Measurements from ENCODE around the gene IGF2. TPM values are rescaled to one million over a fixed set of nuclear protein-coding genes. Genes with fewer than 3 reads are reported as not detected.

The IGF2 gene
- total and polyA plus RNA-seq, 3 donors from 2014 or later = 52.3 to 104 (median 69.8) TPM

GRCh38 chr11:2131371-2132236, 7.6 kb downstream of the IGF2 start:
- WGBS, 2 donors = 69 to 79% methylated on average over 17 to 28 of the region's 28 CpGs
- no peaks in the 10 kb centered on the region for H3K27me3 ChIP-seq

GRCh38 chr11:2130881-2131352, 8.3 kb downstream of the IGF2 start:
- no peaks in the 10 kb centered on the region for H3K36me3 ChIP-seq (ENCODE audit: low read depth, missing control alignments)
- 76 to 80% methylated on average over 10 to 18 of the region's 18 CpGs for WGBS, 2 donors
- no peak overlapping the region for H3K27ac ChIP-seq
- DNase-seq = no peak
- H3K4me3 ChIP-seq = no peak overlapping the region
- no peak for TF ChIP-seq POLR2A (IDR thresholded peaks at IDR 0.05)
- TF ChIP-seq, protein P1, sequence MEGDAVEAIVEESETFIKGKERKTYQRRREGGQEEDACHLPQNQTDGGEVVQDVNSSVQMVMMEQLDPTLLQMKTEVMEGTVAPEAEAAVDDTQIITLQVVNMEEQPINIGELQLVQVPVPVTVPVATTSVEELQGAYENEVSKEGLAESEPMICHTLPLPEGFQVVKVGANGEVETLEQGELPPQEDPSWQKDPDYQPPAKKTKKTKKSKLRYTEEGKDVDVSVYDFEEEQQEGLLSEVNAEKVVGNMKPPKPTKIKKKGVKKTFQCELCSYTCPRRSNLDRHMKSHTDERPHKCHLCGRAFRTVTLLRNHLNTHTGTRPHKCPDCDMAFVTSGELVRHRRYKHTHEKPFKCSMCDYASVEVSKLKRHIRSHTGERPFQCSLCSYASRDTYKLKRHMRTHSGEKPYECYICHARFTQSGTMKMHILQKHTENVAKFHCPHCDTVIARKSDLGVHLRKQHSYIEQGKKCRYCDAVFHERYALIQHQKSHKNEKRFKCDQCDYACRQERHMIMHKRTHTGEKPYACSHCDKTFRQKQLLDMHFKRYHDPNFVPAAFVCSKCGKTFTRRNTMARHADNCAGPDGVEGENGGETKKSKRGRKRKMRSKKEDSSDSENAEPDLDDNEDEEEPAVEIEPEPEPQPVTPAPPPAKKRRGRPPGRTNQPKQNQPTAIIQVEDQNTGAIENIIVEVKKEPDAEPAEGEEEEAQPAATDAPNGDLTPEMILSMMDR (IDR thresholded peaks at IDR 0.05) = no peak
- H3K27me3 ChIP-seq = no peaks in the 10 kb centered on the region
- intact Hi-C loops (cut with DNase I; ENCODE audit: low total_unique reads) = no loop called here
- H3K4me1 ChIP-seq = no peaks in the 10 kb centered on the region
- H3K9me3 ChIP-seq = no peaks in the 10 kb centered on the region

More at GRCh38 chr11:2131371-2132236, 7.6 kb downstream of the IGF2 start:
- no peaks in the 10 kb centered on the region for H3K36me3 ChIP-seq (ENCODE audit: low read depth, missing control alignments)
- no peak overlapping the region for H3K4me3 ChIP-seq
- no peak for TF ChIP-seq POLR2A (IDR thresholded peaks at IDR 0.05)
- TF ChIP-seq, protein P1 (IDR thresholded peaks at IDR 0.05) = no peak
- no peaks in the 10 kb centered on the region for H3K9me3 ChIP-seq
- no peak overlapping the region for H3K27ac ChIP-seq
- intact Hi-C loops (cut with DNase I; ENCODE audit: low total_unique reads) = no loop called here
- no peaks in the 10 kb centered on the region for H3K4me1 ChIP-seq
- no peak for DNase-seq

- H3K36me3 ChIP-seq (ENCODE audit: low read depth, missing control alignments) = no peaks in the 10 kb centered on the region
- H3K27me3 ChIP-seq = no peaks in the 10 kb centered on the region
- intact Hi-C loops (cut with DNase I; ENCODE audit: low total_unique reads) = no loop called here
These were observed 9.4 kb downstream of the IGF2 start for GRCh38 chr11:2129699-2130366.

DNA sequence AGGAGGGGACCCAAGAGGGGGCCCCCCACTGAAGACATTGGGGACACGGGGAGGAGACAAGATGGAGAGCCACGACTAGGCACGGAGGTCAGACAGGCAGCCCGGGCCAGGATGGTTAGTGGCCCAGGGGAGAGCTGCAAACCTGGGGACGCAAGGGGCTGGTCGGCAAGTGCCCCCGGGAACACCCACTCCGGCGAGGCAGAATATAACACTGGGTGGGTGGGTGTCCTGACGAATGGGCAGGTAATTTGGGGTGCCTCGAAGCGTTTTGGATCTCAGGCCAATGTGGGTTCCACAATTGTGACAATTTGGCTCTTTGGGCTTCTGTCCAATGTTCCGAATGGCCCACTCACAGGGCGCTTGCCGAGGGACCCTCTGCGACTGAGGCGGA, 9.9 kb downstream of the IGF2 start:
- no peaks in the 10 kb centered on the region for H3K9me3 ChIP-seq
- no peak for DNase-seq
- 89 to 90% methylated on average over 15 to 17 of the region's 17 CpGs for WGBS, 2 donors
- TF ChIP-seq POLR2A (IDR thresholded peaks at IDR 0.05) = no peak
- TF ChIP-seq, protein P1 (IDR thresholded peaks at IDR 0.05) = no peak
- no peak overlapping the region for H3K4me3 ChIP-seq
- no peaks in the 10 kb centered on the region for H3K36me3 ChIP-seq (ENCODE audit: low read depth, missing control alignments)
- no peaks in the 10 kb centered on the region for H3K27me3 ChIP-seq
- H3K4me1 ChIP-seq = no peaks in the 10 kb centered on the region
- H3K27ac ChIP-seq = no peak overlapping the region
- intact Hi-C loops (cut with DNase I; ENCODE audit: low total_unique reads) = no loop called here

More at GRCh38 chr11:2129699-2130366, 9.4 kb downstream of the IGF2 start:
- no peak for DNase-seq
- Histone ChIP-seq H3K27ac (no peak overlapping the region), H3K4me1 (no peaks in the 10 kb centered on the region), H3K4me3 (no peak overlapping the region), H3K9me3 (no peaks in the 10 kb centered on the region)
- WGBS, 2 donors = 89 to 95% methylated on average over 7 to 21 of the region's 25 CpGs
- no peak for TF ChIP-seq POLR2A (IDR thresholded peaks at IDR 0.05)
- TF ChIP-seq, protein P1 (IDR thresholded peaks at IDR 0.05) = no peak

Data from testis (tissue), 3 donors.